ENCODE data around the gene NFAM1.

DNA sequence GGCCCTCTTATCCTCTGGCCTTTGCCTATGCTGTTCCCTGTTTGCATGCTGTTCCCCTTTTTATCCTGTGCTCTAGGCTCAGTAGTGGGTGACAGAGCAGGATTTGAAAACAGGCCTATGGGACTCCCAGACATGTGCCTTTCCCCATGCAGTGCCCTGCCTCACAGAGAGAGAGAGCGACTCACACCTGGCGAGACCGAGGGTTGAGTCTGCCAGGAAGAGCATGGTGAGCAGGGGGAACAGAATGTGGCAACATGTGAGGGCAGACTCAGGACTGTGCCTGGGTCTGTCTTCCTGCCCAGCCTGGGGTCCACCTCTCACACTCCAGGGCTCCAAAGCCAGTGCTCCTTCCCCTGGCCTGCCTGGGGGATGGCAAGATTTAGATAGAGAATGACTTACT, 75.0 kb downstream of the NFAM1 start:
- no peak for TF ChIP-seq POLR2A (IDR thresholded peaks at IDR 0.05; ENCODE audit: low read depth, low read length)
- TF ChIP-seq SPI1 (IDR thresholded peaks at IDR 0.05; ENCODE audit: low read depth, low read length) = no peak
- TF ChIP-seq POLR2AphosphoS5 (IDR thresholded peaks at IDR 0.05; ENCODE audit: low read depth, low read length) = no peak
- no peak for TF ChIP-seq TAF1 (IDR thresholded peaks at IDR 0.05; ENCODE audit: low read depth, low read length)
- TF ChIP-seq PAX5 (IDR thresholded peaks at IDR 0.05; ENCODE audit: insufficient read depth, low read length, severe bottlenecking) = no peak
- TF ChIP-seq POU2F2 (IDR thresholded peaks at IDR 0.05; ENCODE audit: low read depth, low read length) = no peak
